ENCODE measurements around the gene MRTFB.
"Not testable (repeated sequence)": the region's sequence is repeated elsewhere in the genome, so short reads cannot be mapped to it uniquely, and the experiment has no call there.

Gene MRTFB

GRCh38 chr16:14102925-14103720, 32.0 kb downstream of the MRTFB start:
- in situ Hi-C loops (cut with HindIII; ENCODE audit: low sequenced_read_pairs), result no loop called here

DNA sequence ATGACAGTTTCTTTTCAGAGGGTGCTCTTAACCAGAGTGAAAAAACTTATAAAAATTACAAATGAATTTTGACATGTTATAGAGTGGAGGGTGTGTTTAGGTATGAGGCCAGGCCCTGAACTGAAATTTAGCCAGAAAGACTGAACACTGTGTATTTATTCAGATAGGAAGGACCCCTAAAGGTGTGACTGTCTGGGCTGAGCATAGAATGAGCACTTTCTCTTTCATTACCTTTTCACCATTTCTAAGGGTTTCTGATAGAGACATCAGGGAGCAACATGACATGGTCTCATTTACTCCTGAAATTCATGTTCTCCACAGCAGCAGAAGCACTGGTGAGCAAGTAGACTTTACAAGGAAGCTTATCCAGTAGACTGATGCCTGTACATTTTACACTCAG, 32.9 kb downstream of the MRTFB start:
- in situ Hi-C loops (cut with HindIII; ENCODE audit: low sequenced_read_pairs), result no loop called here

DNA sequence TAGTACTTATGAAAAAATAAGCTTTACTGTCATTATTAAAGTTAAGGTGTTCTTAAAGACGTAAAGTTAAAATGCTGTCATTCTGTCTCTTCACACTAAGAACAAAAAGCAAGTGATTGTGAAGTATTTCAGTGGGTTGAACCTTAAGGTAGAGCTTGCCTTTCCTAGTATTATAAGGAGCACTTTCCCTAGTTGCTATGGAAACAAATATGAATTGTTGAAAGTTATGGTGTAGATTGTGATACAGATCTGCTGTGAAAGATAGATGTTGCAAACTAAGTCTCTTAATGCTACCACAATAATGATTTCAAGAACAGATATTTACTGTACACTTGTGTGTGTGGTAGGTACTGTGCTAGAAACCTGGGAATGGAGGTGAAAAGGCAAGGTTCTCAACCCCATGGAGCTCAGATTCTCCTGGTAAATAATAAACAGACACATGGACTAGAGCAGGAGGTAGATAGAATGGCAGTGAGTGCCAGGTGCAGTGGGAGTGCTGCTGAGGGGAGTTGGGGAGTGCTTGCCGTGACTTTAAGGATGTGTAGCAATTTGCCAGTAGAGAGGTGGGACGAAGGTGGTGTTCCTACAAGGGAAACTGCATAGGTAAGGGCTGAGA, 34.7 kb downstream of the MRTFB start:
- in situ Hi-C loops (cut with HindIII; ENCODE audit: low sequenced_read_pairs), result no loop called here

DNA sequence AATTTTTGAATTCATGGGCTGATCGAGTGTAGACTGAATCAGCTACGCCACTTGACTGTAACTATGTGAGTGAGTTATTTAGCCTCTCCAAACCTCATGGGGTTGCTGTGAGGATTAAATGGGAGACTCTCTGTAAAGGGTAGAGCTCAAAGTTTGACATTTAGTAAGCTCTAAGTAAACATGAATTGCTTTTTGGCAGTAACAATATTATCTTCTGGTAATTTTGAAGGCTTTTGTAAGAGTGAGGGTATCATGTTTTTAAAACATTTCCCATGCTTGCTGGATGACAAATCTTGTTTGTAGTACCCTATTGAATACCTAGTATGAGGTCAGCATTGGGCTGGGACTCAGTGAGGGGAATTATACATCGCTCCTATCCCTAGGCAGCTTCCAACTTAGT, 35.3 kb downstream of the MRTFB start:
- in situ Hi-C loops (cut with HindIII; ENCODE audit: low sequenced_read_pairs), result no loop called here

DNA sequence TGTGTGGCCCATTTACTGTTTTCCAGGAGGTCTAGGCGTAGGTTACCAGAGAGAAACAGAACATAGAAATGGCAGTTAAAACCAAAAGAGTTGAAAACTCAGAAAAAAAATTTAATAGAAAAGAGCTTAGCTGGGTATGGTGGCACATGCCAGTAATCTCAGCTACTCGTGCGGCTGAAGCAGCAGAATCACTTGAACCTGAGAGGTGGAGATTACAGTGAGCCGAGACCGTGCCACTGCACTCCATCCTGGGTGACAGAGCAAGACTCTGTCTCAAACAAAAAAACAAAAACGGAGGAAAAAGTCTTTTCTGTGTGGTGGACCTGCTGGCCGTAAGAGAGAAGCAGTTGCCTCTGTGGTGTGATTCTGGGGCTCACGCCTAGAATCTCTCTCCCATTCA, 35.8 kb downstream of the MRTFB start:
- in situ Hi-C loops (cut with HindIII; ENCODE audit: low sequenced_read_pairs), result no loop called here

DNA sequence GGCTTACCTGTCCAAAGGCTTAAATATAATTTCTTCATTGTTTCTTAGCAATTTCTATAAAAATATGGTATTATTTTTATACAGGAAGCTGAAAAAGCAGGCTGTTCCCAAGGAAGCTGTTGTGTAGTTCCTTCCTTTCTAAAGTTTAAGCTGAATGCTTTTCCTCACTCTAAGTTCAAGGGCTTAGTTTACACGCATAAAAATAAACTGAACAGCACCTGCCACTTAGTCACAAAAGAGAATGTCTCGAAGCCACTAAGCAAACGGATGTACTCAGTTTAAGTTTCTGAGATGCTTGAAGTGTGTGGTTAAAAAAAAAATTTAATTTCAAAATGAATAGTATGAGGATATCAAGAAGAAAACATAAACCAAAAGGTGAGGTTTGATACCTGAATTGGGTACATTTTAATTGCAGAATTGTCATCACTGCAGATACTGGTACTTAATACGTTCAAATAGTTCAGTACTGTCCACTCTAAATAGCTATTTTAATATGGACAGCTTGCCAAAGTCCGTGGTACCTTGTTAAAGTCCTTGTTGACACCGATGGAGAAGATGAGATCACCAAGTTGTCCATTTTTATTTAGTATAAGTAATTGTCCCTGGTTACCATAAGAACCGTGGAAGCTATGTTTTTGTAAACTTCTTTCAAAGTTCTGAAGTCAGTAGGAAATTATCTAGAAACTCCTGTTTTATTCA, 38.1 kb downstream of the MRTFB start:
- in situ Hi-C loops (cut with HindIII; ENCODE audit: low sequenced_read_pairs), result no loop called here

GRCh38 chr16:14109782-14110727, 38.9 kb downstream of the MRTFB start:
- in situ Hi-C loops (cut with HindIII; ENCODE audit: low sequenced_read_pairs), result loop anchor here (5.0 kb wide), 1 partner anchor 77 kb away; no protein-coding TSS in a partner anchor

- in situ Hi-C loops (cut with HindIII; ENCODE audit: low sequenced_read_pairs), result loop anchor here (5.0 kb wide), 1 partner anchor 77 kb away; no protein-coding TSS in a partner anchor
Measured at GRCh38 chr16:14110728-14111251, 39.7 kb downstream of the MRTFB start.

GRCh38 chr16:14111713-14112538, 40.8 kb downstream of the MRTFB start:
- in situ Hi-C loops (cut with HindIII; ENCODE audit: low sequenced_read_pairs), result loop anchor here (5.0 kb wide), 1 partner anchor 75 kb away; no protein-coding TSS in a partner anchor

DNA sequence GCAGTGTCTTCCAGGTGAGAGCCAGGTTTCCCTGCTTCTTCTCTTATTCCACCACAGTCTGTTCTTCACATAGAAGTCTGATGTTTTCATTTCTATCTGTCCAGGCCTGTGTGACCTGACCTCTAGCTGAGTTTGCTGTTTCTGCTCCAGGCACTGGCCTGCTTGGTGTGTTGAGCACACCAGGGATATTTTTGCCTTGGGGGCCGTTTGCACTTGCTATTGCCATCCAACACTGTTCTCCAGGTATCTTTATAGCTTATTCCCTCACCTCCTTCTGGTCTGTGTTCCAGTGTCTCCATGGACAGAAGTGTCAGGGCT, 41.4 kb downstream of the MRTFB start:
- in situ Hi-C loops (cut with HindIII; ENCODE audit: low sequenced_read_pairs), result loop anchor here (5.0 kb wide), 1 partner anchor 75 kb away; no protein-coding TSS in a partner anchor

- in situ Hi-C loops (cut with HindIII; ENCODE audit: low sequenced_read_pairs), result loop anchor here (5.0 kb wide), 1 partner anchor 74 kb away; no protein-coding TSS in a partner anchor
Measured at GRCh38 chr16:14113344-14113743, 42.2 kb downstream of the MRTFB start.

- in situ Hi-C loops (cut with HindIII; ENCODE audit: low sequenced_read_pairs), result no loop called here
Measured at GRCh38 chr16:14117051-14117450, 45.9 kb downstream of the MRTFB start.

DNA sequence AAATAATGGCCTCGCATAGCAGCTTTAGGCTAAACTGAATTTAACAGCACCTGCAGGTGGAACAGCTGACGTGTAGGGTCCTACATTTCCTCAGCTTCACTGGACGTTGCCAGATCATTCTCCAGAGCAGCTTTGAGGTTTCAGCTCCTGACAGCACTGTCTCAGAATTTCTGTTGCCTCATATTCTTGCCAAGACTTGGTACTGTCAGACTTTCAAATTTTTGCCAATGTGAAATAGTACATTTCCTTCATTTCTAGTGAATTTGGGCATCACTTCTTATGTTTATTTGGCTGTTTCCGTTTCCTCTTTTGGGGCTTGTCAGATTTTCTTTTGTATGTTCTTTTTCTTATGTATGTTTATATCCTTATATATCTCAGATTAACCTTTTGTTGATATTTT, 48.7 kb downstream of the MRTFB start:
- in situ Hi-C loops (cut with HindIII; ENCODE audit: low sequenced_read_pairs), result no loop called here

DNA sequence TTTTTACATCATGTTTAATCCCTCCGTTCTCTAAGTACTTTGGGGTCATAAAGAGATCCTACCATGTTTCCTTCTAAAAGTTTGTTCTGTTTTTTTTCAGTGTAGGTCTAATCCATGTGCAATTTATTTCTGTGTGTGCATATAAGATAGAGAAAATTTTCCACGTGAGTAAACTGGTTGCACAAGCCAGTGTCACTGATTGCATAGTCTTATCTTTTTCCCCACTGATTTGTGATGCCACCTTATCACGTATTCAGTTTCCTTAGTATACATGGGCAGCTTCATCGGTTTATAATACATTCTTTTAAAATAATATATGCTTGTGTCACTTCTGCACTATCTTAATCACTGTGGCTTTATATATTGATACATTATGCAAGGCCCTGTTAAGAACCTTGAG, 49.2 kb downstream of the MRTFB start:
- in situ Hi-C loops (cut with HindIII; ENCODE audit: low sequenced_read_pairs), result no loop called here

DNA sequence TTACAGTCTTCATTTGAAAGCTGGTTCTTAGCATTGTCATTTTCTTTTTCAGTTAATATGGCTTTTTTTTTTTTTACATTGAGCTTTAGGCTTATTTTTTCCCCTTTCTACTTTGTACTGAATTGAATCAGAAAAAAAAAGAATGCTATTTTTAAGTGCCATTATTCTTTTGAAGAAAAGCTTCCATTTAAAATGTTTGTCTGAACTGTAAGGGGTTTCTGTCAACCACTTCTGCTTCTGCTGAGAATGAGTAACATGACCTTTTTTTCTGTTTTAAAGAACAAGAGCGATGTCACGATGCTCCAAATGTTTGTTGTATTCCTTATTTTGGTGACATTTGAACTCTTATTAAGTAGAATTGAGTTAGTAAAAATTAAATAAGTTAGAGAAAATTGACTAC, 50.0 kb downstream of the MRTFB start:
- in situ Hi-C loops (cut with HindIII; ENCODE audit: low sequenced_read_pairs), result no loop called here

- in situ Hi-C loops (cut with HindIII; ENCODE audit: low sequenced_read_pairs), result no loop called here
Measured at GRCh38 chr16:14121872-14122271, 50.8 kb downstream of the MRTFB start.

DNA sequence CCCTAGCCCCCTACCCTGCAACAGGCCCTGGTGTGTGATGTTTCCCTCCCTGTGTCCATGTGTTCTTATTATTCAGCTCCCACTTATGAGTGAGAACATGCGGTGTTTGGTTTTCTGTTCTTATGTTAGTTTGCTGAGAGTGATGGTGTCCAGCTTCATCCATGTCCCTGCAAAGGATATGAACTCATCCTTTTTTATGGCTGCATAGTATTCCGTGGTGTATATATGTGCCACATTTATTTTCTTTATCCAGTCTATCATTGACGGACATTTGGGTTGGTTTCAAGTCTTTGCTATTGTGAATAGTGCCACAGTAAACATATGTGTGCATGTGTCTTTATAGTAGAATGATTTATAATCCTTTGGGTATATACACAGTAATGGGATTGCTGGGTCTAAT, 51.3 kb downstream of the MRTFB start:
- in situ Hi-C loops (cut with HindIII; ENCODE audit: low sequenced_read_pairs), result not testable (repeated sequence)

GRCh38 chr16:14125000-14125681, 54.0 kb downstream of the MRTFB start:
- in situ Hi-C loops (cut with HindIII; ENCODE audit: low sequenced_read_pairs), result no loop called here

DNA sequence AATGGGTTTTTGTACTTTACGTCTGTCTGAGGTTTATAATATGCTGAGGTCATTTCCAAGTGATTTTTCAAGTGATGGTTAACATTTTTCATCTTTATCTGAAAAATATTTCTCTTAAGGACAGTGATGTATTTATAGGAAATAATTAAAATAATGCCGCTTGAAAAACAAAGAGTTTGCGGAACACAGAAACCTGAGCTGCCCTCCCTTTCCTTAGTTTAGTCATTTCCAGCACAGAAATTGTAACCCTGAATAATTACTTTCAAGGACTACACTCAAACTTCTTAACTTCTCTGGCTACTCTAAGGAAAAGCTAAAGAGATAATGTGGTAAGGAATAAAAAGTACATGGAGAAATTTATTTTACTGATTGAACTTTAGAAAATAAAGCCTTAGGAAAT, 54.6 kb downstream of the MRTFB start:
- in situ Hi-C loops (cut with HindIII; ENCODE audit: low sequenced_read_pairs), result no loop called here
